ENCODE measurements around the gene AOC1. TPM values are rescaled to one million over a fixed set of nuclear protein-coding genes. Genes with fewer than 3 reads are reported as not detected.

The AOC1 gene
- total and polyA plus RNA-seq, 10 donors, result 0.03 to 2.5 (median 0.74) TPM; not detected in 2

DNA sequence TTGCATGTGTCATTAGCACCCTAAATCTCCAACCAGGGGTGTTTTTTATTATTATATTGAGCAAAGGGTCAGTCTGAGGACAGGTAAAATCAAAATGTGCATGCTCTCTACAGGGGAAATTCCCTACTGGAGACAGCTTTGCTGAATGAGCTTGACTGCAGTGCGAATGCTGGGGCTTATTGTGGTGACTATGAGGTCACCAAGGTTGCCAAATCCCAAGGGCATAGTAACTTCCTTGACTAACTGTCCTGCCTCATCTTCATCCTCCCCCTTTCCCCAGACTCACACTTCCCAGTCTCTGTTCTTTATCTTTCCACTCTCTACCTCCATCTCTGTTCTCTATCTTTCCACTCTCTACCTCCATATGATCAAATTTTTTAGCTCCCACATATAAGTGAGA, 22.9 kb upstream of the AOC1 start:
- H3K4me3 ChIP-seq, result no peak overlapping the region
- intact Hi-C loops (cut with DNase I; ENCODE audit: low total_unique reads), result no loop called here
- H3K27me3 ChIP-seq (replicated peaks in 1 of 7), result peaks cover 0 to 12% (median 0%) of the 10 kb centered on the region in 7 donors
- no peak for TF ChIP-seq POLR2A (IDR thresholded peaks at IDR 0.05)
- TF ChIP-seq, protein P1, sequence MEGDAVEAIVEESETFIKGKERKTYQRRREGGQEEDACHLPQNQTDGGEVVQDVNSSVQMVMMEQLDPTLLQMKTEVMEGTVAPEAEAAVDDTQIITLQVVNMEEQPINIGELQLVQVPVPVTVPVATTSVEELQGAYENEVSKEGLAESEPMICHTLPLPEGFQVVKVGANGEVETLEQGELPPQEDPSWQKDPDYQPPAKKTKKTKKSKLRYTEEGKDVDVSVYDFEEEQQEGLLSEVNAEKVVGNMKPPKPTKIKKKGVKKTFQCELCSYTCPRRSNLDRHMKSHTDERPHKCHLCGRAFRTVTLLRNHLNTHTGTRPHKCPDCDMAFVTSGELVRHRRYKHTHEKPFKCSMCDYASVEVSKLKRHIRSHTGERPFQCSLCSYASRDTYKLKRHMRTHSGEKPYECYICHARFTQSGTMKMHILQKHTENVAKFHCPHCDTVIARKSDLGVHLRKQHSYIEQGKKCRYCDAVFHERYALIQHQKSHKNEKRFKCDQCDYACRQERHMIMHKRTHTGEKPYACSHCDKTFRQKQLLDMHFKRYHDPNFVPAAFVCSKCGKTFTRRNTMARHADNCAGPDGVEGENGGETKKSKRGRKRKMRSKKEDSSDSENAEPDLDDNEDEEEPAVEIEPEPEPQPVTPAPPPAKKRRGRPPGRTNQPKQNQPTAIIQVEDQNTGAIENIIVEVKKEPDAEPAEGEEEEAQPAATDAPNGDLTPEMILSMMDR (IDR thresholded peaks at IDR 0.05 in 8 of 11, conservative IDR thresholded peaks at IDR 0.05 in 3 of 11), result no peak
- TF ChIP-seq POLR2AphosphoS5 (IDR thresholded peaks at IDR 0.05), result no peak
- no peaks in the 10 kb centered on the region for H3K4me1 ChIP-seq
- DNase-seq, result no peak
- no peak overlapping the region for H3K27ac ChIP-seq
- no peaks in the 10 kb centered on the region for H3K36me3 ChIP-seq
- no peaks in the 10 kb centered on the region for H3K9me3 ChIP-seq
- 38 to 60% (median 46%) methylated on average over 1 of the region's 1 CpG for WGBS, 5 donors

DNA sequence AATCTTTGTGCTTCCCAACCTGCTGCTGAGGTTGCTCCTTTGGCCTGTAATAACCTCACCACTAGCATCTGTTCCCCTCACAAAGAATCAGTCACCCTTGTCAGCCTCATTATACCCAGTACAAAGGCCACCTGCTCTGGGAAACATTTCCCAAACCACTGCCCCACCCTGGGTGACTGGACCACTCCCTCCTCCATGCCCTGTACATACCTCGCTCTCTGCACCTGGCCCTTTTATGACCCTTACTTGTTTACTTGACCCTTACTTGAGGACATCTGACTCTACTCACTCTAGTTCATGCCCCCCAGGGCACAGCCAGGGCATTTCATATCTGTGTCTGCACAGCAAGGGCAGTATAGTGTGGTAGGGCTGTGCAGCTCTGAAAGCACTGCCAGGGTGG, 21.4 kb upstream of the AOC1 start:
- intact Hi-C loops (cut with DNase I; ENCODE audit: low total_unique reads), result no loop called here
- no peak for DNase-seq
- Histone ChIP-seq H3K4me1 (no peaks in the 10 kb centered on the region), H3K9me3 (no peaks in the 10 kb centered on the region), H3K4me3 (no peak overlapping the region), H3K36me3 (no peaks in the 10 kb centered on the region), H3K27ac (no peak overlapping the region), H3K27me3 (replicated peaks in 1 of 7) (peaks cover 0 to 12% (median 0%) of the 10 kb centered on the region in 7 donors)
- WGBS, 5 donors, result 51 to 95% (median 90%) methylated on average over 1 of the region's 1 CpG
- TF ChIP-seq, protein P1 (IDR thresholded peaks at IDR 0.05 in 8 of 11, conservative IDR thresholded peaks at IDR 0.05 in 3 of 11), result no peak
- TF ChIP-seq POLR2A (IDR thresholded peaks at IDR 0.05) (no peak), POLR2AphosphoS5 (IDR thresholded peaks at IDR 0.05) (no peak)

DNA sequence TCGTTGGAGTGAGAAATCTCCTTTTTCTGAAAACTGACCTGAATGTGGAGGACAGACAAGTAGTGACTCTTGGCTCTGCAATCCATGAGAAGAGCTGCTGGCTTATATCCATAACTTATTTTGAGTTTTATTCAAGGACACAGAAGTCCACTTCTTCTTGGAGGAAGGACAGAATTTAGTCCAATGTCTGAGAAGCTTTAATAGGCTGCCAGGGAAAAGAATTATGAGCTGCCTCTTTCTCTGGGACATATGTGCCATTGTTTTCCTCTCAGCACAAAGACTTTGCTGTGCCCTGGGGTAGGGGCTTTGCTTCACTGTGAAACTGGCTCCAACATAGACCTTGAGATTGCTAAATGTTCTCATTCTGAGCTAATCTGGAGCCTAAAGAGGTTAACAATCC, 20.5 kb upstream of the AOC1 start:
- no peak for DNase-seq
- Histone ChIP-seq H3K4me3 (no peak overlapping the region), H3K4me1 (no peaks in the 10 kb centered on the region), H3K9me3 (no peaks in the 10 kb centered on the region), H3K27ac (no peak overlapping the region), H3K36me3 (no peaks in the 10 kb centered on the region), H3K27me3 (replicated peaks in 1 of 7) (peaks cover 0 to 12% (median 0%) of the 10 kb centered on the region in 7 donors)
- 53 to 73% (median 62%) methylated on average over 1 of the region's 1 CpG for WGBS, 5 donors
- intact Hi-C loops (cut with DNase I; ENCODE audit: low total_unique reads), result no loop called here
- TF ChIP-seq, protein P1 (IDR thresholded peaks at IDR 0.05 in 8 of 11, conservative IDR thresholded peaks at IDR 0.05 in 3 of 11), result no peak
- no peak for TF ChIP-seq POLR2AphosphoS5 (IDR thresholded peaks at IDR 0.05)
- no peak for TF ChIP-seq POLR2A (IDR thresholded peaks at IDR 0.05)

DNA sequence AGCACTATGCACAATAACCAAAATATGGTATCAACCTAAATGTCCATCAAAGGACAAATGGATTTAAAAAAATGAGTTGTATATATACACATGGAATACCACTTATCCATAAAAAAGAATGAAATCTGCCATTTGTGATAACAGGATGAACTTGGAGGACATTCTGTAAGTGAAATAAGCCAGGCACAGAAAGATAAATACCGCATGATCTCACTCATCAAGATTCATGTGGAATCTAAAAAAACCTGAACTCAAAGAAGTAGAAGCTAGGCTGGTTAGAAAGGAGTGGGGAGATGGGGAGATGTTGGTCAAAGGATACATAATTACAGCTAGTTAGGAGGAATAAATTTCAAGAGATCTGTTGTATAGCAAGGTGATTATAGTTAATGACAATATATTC, 17.3 kb upstream of the AOC1 start:
- Histone ChIP-seq H3K9me3 (no peaks in the 10 kb centered on the region), H3K27me3 (replicated peaks in 1 of 7) (peaks cover 0 to 12% (median 0%) of the 10 kb centered on the region in 7 donors), H3K4me1 (no peaks in the 10 kb centered on the region), H3K27ac (no peak overlapping the region), H3K36me3 (no peaks in the 10 kb centered on the region), H3K4me3 (no peak overlapping the region)
- intact Hi-C loops (cut with DNase I; ENCODE audit: low total_unique reads), result no loop called here
- WGBS, 5 donors, result 88 to 98% (median 91%) methylated on average over 1 of the region's 1 CpG
- TF ChIP-seq POLR2A (IDR thresholded peaks at IDR 0.05) (no peak), POLR2AphosphoS5 (IDR thresholded peaks at IDR 0.05) (no peak)
- TF ChIP-seq, protein P1 (IDR thresholded peaks at IDR 0.05 in 8 of 11, conservative IDR thresholded peaks at IDR 0.05 in 3 of 11), result no peak
- DNase-seq, result no peak
